DMS53 treated with DMSO at 0.1 percent for 48 hours (cell line): Measurements from ENCODE around the gene ANKRD13D.

Experiments
- DNase-seq: peaks from one replicate; lab custom pipeline; 2025; ENCODE audit not compliant: unreplicated experiment; lab: John Stamatoyannopoulos, UW

ANKRD13D gene

GRCh38 chr11:67302571-67303131, 13.5 kb downstream of the ANKRD13D start:
- DNase-seq, result peak; percentile 67

GRCh38 chr11:67303132-67303834, 14.2 kb downstream of the ANKRD13D start, which contains the start of gene SSH3:
Gene SSH3 (plus strand): TSS chr11:67303530. CDS start chr11:67303626, 96 bp downstream.
- DNase-seq, result peak; percentile 91

- DNase-seq, result no peak
Measured at GRCh38 chr11:67303835-67304411, 14.8 kb downstream of the ANKRD13D start.

- DNase-seq, result no peak
Measured at GRCh38 chr11:67304511-67305113, 15.5 kb downstream of the ANKRD13D start.

- DNase-seq, result no peak
Measured at GRCh38 chr11:67306769-67307544, 17.9 kb downstream of the ANKRD13D start.

GRCh38 chr11:67307545-67308001, 18.5 kb downstream of the ANKRD13D start:
- DNase-seq, result no peak

- no peak for DNase-seq
Measured at GRCh38 chr11:67308031-67308866, 19.1 kb downstream of the ANKRD13D start.

- DNase-seq, result no peak
Measured at GRCh38 chr11:67309166-67309565, 20.1 kb downstream of the ANKRD13D start.

- DNase-seq, result no peak
Measured at GRCh38 chr11:67309661-67310061, 20.6 kb downstream of the ANKRD13D start.

GRCh38 chr11:67310246-67311050, 21.3 kb downstream of the ANKRD13D start:
- DNase-seq, result no peak

- DNase-seq, result no peak
Measured at GRCh38 chr11:67311051-67311555, 22.0 kb downstream of the ANKRD13D start.

GRCh38 chr11:67311556-67312082, 22.5 kb downstream of the ANKRD13D start:
- DNase-seq, result no peak

GRCh38 chr11:67312187-67313021, 23.3 kb downstream of the ANKRD13D start:
- DNase-seq, result no peak

- DNase-seq, result no peak
Measured at GRCh38 chr11:67313125-67313890, 24.2 kb downstream of the ANKRD13D start.

- no peak for DNase-seq
Measured at GRCh38 chr11:67314218-67314617, 25.1 kb downstream of the ANKRD13D start.

GRCh38 chr11:67315325-67315909, 26.3 kb downstream of the ANKRD13D start:
- no peak for DNase-seq

- DNase-seq, result no peak
Measured at GRCh38 chr11:67316882-67317204, 27.7 kb downstream of the ANKRD13D start.
